ENCODE results near the gene MPG.

MPG gene

GRCh38 chr16:59440-60059 is 18.5 kb upstream of the MPG start:
- Mint-ChIP-seq H3K36me3 (ENCODE audit: low read depth) (peaks cover 41% of the 10 kb centered on the region), H3K4me3 (no peak overlapping the region), H3K4me1 (ENCODE audit: low read depth) (peaks cover 5% of the 10 kb centered on the region), H3K9me3 (no peaks in the 10 kb centered on the region), H3K27me3 (no peaks in the 10 kb centered on the region), H3K27ac (no peak overlapping the region)
- DNase-seq: no peak

DNA sequence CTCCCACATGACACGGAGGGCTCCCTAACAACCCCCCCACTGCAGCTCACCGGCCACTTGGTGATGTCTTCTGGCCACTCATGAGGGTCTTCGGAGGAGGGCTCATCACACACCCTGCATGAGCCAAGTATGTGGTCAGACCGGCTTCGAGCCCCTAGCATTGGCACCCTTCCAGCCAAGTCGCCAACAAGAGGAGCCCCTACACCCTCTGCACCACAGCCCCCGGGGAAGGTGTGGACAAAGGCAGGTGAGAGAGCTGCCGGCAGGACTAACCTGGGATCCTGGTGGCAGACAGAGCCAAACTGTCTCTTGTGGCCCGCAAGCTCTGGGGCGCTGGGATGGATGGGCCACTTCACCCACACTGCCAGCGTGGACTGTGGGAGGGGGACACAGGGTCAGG is 17.9 kb upstream of the MPG start:
- no peak for DNase-seq
- Mint-ChIP-seq H3K36me3 (ENCODE audit: low read depth) (peaks cover 38% of the 10 kb centered on the region), H3K4me1 (ENCODE audit: low read depth) (peaks cover 2% of the 10 kb centered on the region), H3K4me3 (no peak overlapping the region), H3K27ac (no peak overlapping the region), H3K9me3 (no peaks in the 10 kb centered on the region), H3K27me3 (no peaks in the 10 kb centered on the region)

DNA sequence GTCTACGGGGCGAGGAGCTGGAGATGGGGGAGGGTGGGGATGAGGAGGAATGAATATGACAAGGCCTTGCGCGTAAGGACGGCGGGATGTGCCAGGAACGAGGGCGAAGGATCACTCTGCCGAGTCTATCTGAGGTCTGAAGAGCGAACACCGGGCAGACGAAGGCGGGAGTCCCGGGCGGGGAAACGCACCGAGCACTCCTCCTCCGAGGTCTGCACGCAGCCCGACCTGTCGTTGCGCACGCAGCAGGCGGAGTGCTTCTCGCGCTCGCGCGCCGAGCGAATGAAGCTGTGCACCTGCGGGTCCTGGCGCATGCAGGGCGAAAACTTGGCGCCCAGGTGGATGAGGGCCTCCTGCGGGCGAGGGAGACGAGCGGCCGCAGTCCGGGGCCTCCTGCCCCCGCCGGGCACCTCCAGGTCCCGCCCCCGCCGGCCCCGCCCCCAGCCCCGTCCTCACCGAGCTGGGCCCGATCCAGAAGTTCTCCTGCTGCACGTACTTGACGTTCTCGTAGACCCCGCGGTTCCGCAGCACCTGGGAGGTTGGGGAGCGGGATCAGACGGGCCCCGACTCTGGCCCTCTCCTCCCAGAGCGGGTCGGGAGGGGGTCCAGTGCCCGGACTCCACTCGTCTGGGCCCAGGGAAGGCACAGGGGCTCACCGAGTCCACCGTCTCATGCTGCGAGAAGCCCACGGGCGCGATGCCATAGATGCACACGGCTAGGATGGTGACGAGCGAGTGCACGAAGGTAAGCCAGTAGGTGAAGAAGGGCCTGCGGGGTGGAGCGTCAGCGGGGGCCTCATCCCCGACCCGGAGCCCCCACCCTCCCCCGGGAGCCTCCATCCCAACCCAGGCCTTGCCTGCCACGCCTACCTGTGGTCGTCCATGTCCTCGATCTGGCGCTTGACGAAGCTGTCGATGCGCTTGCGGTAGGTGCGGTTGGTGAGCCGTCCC is 16.8 kb upstream of the MPG start:
- H3K4me3 Mint-ChIP-seq: no peak overlapping the region
- DNase-seq: no peak
- H3K27me3 Mint-ChIP-seq: peaks cover 3% of the 10 kb centered on the region
- H3K36me3 Mint-ChIP-seq (ENCODE audit: low read depth): peaks cover 28% of the 10 kb centered on the region
- no peaks in the 10 kb centered on the region for H3K9me3 Mint-ChIP-seq
- no peak overlapping the region for H3K27ac Mint-ChIP-seq
- H3K4me1 Mint-ChIP-seq (ENCODE audit: low read depth): peaks cover 3% of the 10 kb centered on the region

DNA sequence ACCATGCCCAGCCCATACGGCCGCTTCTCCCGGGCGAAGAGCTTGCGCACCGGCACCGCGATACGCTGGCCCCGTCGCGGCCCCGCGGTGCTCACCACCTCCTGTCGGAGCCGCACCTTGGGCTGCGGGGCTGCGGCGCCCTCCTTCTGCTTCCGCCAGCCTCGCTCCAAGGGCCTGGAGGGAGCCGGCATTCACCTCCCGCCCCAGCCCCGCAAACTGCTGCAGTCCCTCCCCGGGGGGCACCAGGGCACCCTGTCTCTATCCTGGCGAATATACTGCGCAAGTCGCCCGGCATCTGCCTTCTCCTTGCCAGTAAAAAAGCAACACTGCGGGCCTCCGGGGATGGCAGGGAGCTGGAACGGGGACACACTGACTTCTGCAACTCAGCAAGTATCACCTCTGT is 16.1 kb upstream of the MPG start:
- peaks cover 21% of the 10 kb centered on the region for H3K36me3 Mint-ChIP-seq (ENCODE audit: low read depth)
- peaks cover 3% of the 10 kb centered on the region for H3K27me3 Mint-ChIP-seq
- peaks cover 3% of the 10 kb centered on the region for H3K4me1 Mint-ChIP-seq (ENCODE audit: low read depth)
- no peak for DNase-seq
- H3K27ac Mint-ChIP-seq: no peak overlapping the region
- H3K9me3 Mint-ChIP-seq: no peaks in the 10 kb centered on the region
- H3K4me3 Mint-ChIP-seq: no peak overlapping the region

DNA sequence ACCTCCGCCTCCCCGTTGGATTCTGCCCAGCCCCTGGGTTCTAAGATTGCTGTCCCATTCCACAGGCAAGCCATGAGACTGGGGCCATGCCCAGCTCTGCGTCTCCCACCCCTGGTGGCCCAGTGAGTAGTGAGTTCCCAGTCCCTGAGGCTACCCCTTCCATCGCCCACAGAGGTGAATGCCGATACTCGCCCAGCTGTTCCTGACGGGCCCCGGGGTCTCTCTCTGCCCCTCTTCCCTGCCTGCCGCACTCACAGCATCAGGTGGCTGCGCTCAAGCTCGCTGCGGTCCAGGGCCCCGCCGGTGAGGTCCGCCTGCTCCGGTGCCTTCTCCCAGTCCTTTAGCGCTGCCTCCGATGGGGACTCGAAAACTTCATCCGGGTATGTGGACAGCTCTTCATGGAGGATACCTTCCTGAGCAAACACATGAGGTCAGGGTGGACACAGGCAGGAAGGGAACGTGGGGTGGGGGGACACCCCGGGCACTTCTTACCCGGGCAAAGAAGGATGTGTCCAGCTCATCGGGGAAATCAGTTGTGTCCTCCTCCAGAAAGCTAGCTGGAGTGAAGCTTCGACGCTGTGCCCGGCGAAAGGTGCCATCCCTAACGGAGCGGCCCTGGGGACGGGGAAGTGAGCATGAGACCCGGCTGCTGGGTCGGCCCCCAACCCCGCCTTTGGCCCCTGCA is 15.6 kb upstream of the MPG start:
- DNase-seq: no peak
- H3K9me3 Mint-ChIP-seq: no peaks in the 10 kb centered on the region
- peaks cover 4% of the 10 kb centered on the region for H3K27me3 Mint-ChIP-seq
- H3K4me3 Mint-ChIP-seq: no peak overlapping the region
- H3K36me3 Mint-ChIP-seq (ENCODE audit: low read depth): peaks cover 15% of the 10 kb centered on the region
- H3K4me1 Mint-ChIP-seq (ENCODE audit: low read depth): peaks cover 3% of the 10 kb centered on the region
- H3K27ac Mint-ChIP-seq: no peak overlapping the region

- no peak overlapping the region for H3K27ac Mint-ChIP-seq
Measured at GRCh38 chr16:62968-63391, 15.0 kb upstream of the MPG start.

GRCh38 chr16:63466-63865 is 14.6 kb upstream of the MPG start:
- H3K4me3 Mint-ChIP-seq: no peak overlapping the region
- DNase-seq: no peak
- peaks cover 5% of the 10 kb centered on the region for H3K36me3 Mint-ChIP-seq (ENCODE audit: low read depth)
- H3K27ac Mint-ChIP-seq: no peak overlapping the region
- peaks cover 8% of the 10 kb centered on the region for H3K27me3 Mint-ChIP-seq
- peaks cover 3% of the 10 kb centered on the region for H3K4me1 Mint-ChIP-seq (ENCODE audit: low read depth)
- H3K9me3 Mint-ChIP-seq: no peaks in the 10 kb centered on the region

More at GRCh38 chr16:62968-63391, 15.0 kb upstream of the MPG start:
- Mint-ChIP-seq H3K4me3 (no peak overlapping the region), H3K27me3 (peaks cover 8% of the 10 kb centered on the region), H3K9me3 (no peaks in the 10 kb centered on the region), H3K4me1 (ENCODE audit: low read depth) (peaks cover 3% of the 10 kb centered on the region), H3K36me3 (ENCODE audit: low read depth) (peaks cover 10% of the 10 kb centered on the region)
- no peak for DNase-seq

DNA sequence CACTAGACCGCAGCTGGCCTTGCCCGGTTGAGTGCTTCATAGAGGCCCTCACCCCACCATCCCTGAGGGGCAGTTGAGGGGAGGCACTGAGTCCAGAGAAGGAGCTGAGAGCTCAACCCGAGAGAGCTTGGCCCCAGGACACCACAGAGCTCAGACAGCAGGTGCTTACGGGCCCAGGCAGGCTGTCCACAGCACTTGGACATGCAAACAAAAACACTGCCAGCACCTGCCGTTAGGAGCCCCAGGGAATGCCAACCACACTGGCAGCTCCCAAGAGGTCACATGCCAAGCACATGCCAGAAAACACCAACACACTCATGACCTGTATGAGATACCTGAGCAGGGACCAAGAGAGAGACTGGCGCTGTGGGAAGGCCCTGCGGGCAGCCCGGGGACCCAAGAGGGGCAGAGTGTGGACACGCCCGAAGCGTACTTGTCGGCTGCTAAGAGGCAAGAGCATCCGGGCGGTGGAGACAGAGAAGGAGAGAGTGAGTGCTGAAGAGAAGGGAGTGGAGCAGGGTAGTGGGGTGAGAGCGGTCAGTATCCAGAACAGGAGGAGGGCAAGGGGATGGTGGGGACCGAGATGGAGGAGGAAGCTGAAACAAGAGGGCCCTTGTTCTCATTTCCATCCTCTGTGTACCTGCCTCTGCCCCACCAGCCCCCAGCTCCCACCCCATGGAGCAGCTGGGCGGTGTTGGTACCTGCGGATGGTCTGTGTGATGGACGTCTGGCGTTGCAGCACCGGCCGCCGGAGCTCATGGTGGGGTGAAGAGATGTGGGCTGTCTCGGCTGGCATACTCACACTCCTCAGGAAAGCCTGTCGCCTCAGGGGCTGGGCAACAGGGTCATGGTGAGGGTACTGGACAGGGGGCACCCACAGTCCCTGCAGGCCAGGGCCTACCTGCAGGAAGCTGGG is 13.8 kb upstream of the MPG start:
- Mint-ChIP-seq H3K4me1 (ENCODE audit: low read depth) (peaks cover 3% of the 10 kb centered on the region), H3K4me3 (no peak overlapping the region), H3K27ac (no peak overlapping the region), H3K27me3 (peaks cover 8% of the 10 kb centered on the region), H3K9me3 (no peaks in the 10 kb centered on the region), H3K36me3 (ENCODE audit: low read depth) (no peaks in the 10 kb centered on the region)
- DNase-seq: no peak

DNA sequence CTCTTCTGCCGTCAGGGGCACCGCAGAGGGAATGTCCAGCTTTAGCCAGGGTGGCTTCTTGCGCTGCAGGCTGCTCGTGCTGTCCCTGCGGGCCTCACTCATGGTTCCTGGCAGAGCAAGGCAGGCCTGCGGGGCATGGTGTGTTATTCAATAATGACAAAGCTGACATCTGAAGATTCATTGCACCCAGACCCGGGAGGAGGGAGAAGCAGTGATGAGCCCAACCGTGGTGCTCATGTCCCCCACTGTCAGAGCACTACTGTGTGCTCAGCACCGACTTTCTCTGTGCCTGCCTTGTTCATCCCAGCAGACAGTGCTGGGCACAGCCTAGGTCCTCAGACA is 13.1 kb upstream of the MPG start:
- H3K27me3 Mint-ChIP-seq: peaks cover 15% of the 10 kb centered on the region
- DNase-seq: no peak
- H3K9me3 Mint-ChIP-seq: no peaks in the 10 kb centered on the region
- H3K4me3 Mint-ChIP-seq: no peak overlapping the region
- no peaks in the 10 kb centered on the region for H3K36me3 Mint-ChIP-seq (ENCODE audit: low read depth)
- peaks cover 3% of the 10 kb centered on the region for H3K4me1 Mint-ChIP-seq (ENCODE audit: low read depth)
- no peak overlapping the region for H3K27ac Mint-ChIP-seq

DNA sequence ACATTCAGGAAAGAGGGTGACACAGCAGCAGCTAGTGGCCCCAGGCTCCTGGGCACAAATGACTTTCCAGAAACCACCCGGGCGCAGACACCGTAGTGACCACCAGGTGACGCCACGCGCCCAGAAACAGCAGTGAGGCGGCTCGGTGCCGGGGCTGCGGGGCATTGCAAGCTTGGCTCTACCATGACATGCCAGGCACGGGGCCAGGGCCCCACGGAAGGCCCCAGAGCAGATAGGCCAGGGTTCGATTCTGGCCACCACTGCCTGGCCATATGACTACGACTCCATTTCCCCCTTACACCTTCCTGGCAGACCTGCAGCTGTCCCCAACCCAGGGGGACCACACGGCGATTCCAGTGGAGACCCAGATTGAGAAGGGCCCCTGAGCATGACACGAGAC is 12.3 kb upstream of the MPG start:
- Mint-ChIP-seq H3K36me3 (ENCODE audit: low read depth) (no peaks in the 10 kb centered on the region), H3K27ac (no peak overlapping the region), H3K4me3 (no peak overlapping the region), H3K4me1 (ENCODE audit: low read depth) (peaks cover 3% of the 10 kb centered on the region), H3K9me3 (no peaks in the 10 kb centered on the region), H3K27me3 (peaks cover 22% of the 10 kb centered on the region)
- DNase-seq: peak; percentile 93

GRCh38 chr16:66309-67182 is 11.5 kb upstream of the MPG start:
- Mint-ChIP-seq H3K36me3 (ENCODE audit: low read depth) (no peaks in the 10 kb centered on the region), H3K4me1 (ENCODE audit: low read depth) (peaks cover 3% of the 10 kb centered on the region), H3K27ac (no peak overlapping the region)

GRCh38 chr16:67183-67791 is 10.7 kb upstream of the MPG start:
- Mint-ChIP-seq H3K9me3 (no peaks in the 10 kb centered on the region), H3K27me3 (peaks cover 32% of the 10 kb centered on the region), H3K4me3 (no peak overlapping the region), H3K36me3 (ENCODE audit: low read depth) (no peaks in the 10 kb centered on the region), H3K27ac (no peak overlapping the region), H3K4me1 (ENCODE audit: low read depth) (peaks cover 5% of the 10 kb centered on the region)
- DNase-seq: no peak

More at GRCh38 chr16:66309-67182, 11.5 kb upstream of the MPG start:
- Mint-ChIP-seq H3K9me3 (no peaks in the 10 kb centered on the region), H3K4me3 (no peak overlapping the region), H3K27me3 (peaks cover 29% of the 10 kb centered on the region)
- no peak for DNase-seq

Measured in activated T-cell treated with anti-CD3 and anti-CD28 coated beads, Interleukin-2, amount 50 U/mL, for 24 hours (primary cell).